GM19035 (cell line): ENCODE measurements around the gene FGR.
A peak's percentile ranks its signal among the peaks of the same experiment; 100 is the strongest.
"Not testable (repeated sequence)": the region's sequence is repeated elsewhere in the genome, so short reads cannot be mapped to it uniquely, and the experiment has no call there.

Experiments
- ATAC-seq: cut with Tn5 transposase; IDR thresholded peaks from one replicate; pipeline ENCODE4 v1.9.1; 2021; ENCODE audit not compliant: unreplicated experiment

Gene FGR

GRCh38 chr1:27634985-27635367, at the start of gene FGR:
TSS of gene FGR (minus strand) at chr1:27635185. CDS start at chr1:27623916, 11,269 bp downstream.
- no peak for ATAC-seq

- no peak for ATAC-seq
Measured at GRCh38 chr1:27684176-27684575, 49.2 kb upstream of the FGR start.

- ATAC-seq = no peak
Measured at GRCh38 chr1:27682351-27682944, 47.5 kb upstream of the FGR start.

GRCh38 chr1:27681580-27681979, 46.6 kb upstream of the FGR start:
- ATAC-seq = not testable (repeated sequence)

GRCh38 chr1:27680225-27680791, 45.3 kb upstream of the FGR start:
- not testable (repeated sequence) for ATAC-seq

- no peak for ATAC-seq
Measured at GRCh38 chr1:27678747-27679146, 43.8 kb upstream of the FGR start.

GRCh38 chr1:27676410-27676809, 41.4 kb upstream of the FGR start:
- no peak for ATAC-seq

- no peak for ATAC-seq
Measured at GRCh38 chr1:27672750-27673112, 37.7 kb upstream of the FGR start.

GRCh38 chr1:27671964-27672749, 37.2 kb upstream of the FGR start, which contains the start of gene IFI6:
TSS of gene IFI6 (minus strand) at chr1:27672192. CDS start at chr1:27669314, 2,878 bp downstream.
- peak; percentile 84 for ATAC-seq

GRCh38 chr1:27669876-27670275, 34.9 kb upstream of the FGR start:
- ATAC-seq = no peak

GRCh38 chr1:27668808-27669723, 34.1 kb upstream of the FGR start:
- ATAC-seq = no peak

GRCh38 chr1:27668121-27668807, 33.3 kb upstream of the FGR start:
- ATAC-seq = no peak

- ATAC-seq = no peak
Measured at GRCh38 chr1:27666791-27667254, 31.8 kb upstream of the FGR start.

GRCh38 chr1:27666294-27666693, 31.3 kb upstream of the FGR start:
- ATAC-seq = no peak

GRCh38 chr1:27665016-27665651, 30.1 kb upstream of the FGR start:
- no peak for ATAC-seq

- no peak for ATAC-seq
Measured at GRCh38 chr1:27664291-27664690, 29.3 kb upstream of the FGR start.

- peak; percentile 31 for ATAC-seq
Measured at GRCh38 chr1:27662707-27663393, 27.9 kb upstream of the FGR start.

GRCh38 chr1:27662261-27662660, 27.3 kb upstream of the FGR start:
- no peak for ATAC-seq

- ATAC-seq = no peak
Measured at GRCh38 chr1:27661412-27662075, 26.6 kb upstream of the FGR start.
